ENCODE data around the gene SREBF2.

Gene SREBF2

GRCh38 chr22:41880653-41881052, 47.7 kb downstream of the SREBF2 start:
- no peak for FAIRE-seq

- no peak for FAIRE-seq
These were observed 50.5 kb downstream of the SREBF2 start for GRCh38 chr22:41883400-41883799.

GRCh38 chr22:41885116-41885515, 52.2 kb downstream of the SREBF2 start:
- no peak for FAIRE-seq

- no peak for FAIRE-seq
These were observed 52.6 kb downstream of the SREBF2 start for GRCh38 chr22:41885516-41885915.

- no peak for FAIRE-seq
These were observed 55.8 kb downstream of the SREBF2 start for GRCh38 chr22:41888627-41889200.

GRCh38 chr22:41891407-41891806, 58.5 kb downstream of the SREBF2 start:
- no peak for FAIRE-seq

- no peak for FAIRE-seq
These were observed 59.8 kb downstream of the SREBF2 start for GRCh38 chr22:41892721-41893120.

- FAIRE-seq: no peak
These were observed 60.9 kb downstream of the SREBF2 start for GRCh38 chr22:41893591-41894375.

- FAIRE-seq: no peak
These were observed 65.7 kb downstream of the SREBF2 start for GRCh38 chr22:41898645-41899044.

- FAIRE-seq: no peak
These were observed 66.2 kb downstream of the SREBF2 start for GRCh38 chr22:41899110-41899509.

GRCh38 chr22:41899992-41900651, 67.2 kb downstream of the SREBF2 start:
- FAIRE-seq: no peak

- no peak for FAIRE-seq
These were observed 67.9 kb downstream of the SREBF2 start for GRCh38 chr22:41900652-41901312.

GRCh38 chr22:41902016-41902415, 69.1 kb downstream of the SREBF2 start:
- no peak for FAIRE-seq

GRCh38 chr22:41902932-41903421, 70.1 kb downstream of the SREBF2 start:
- FAIRE-seq: no peak

GRCh38 chr22:41904450-41905410, 71.8 kb downstream of the SREBF2 start:
- FAIRE-seq: no peak

- no peak for FAIRE-seq
These were observed 72.7 kb downstream of the SREBF2 start for GRCh38 chr22:41905411-41906202.

- no peak for FAIRE-seq
These were observed 73.9 kb downstream of the SREBF2 start for GRCh38 chr22:41906822-41907221.

GRCh38 chr22:41907436-41908401, 74.8 kb downstream of the SREBF2 start:
- FAIRE-seq: no peak

GRCh38 chr22:41908411-41909309, 75.8 kb downstream of the SREBF2 start:
- FAIRE-seq: no peak
